Lower leg skin (tissue), 3 donors: ENCODE results near the gene CEACAM5.

ENCODE experiments used
- CTCF ChIP-seq, 3 donors: fragments of 450-650 bp; IDR thresholded peaks; one replicate each; pipeline ENCODE4 v1.5.1; 2016; ENCODE audit warnings: antibody characterized with exemption in 3 of 3, mild to moderate bottlenecking in 3 of 3, moderate library complexity in 2 of 3
- POLR2A ChIP-seq, 2 donors: fragments of 450-650 bp; IDR thresholded peaks; one replicate each; pipeline ENCODE4 v1.6.1; 2016 to 2017; ENCODE audit warnings: antibody characterized with exemption in 2 of 2, mild to moderate bottlenecking in 1 of 2, moderate library complexity in 1 of 2

- TF ChIP-seq POLR2A (IDR thresholded peaks at IDR 0.05) (no peak), CTCF (IDR thresholded peaks at IDR 0.05) (no peak)
These were observed 4.7 kb upstream of the CEACAM5 start for GRCh38 chr19:41703602-41704293.
